ENCODE results near the gene SIAH3.

GRCh38 chr13:45831851-45832250 lies 19.7 kb downstream of the SIAH3 start:
- TF ChIP-seq, protein P1, sequence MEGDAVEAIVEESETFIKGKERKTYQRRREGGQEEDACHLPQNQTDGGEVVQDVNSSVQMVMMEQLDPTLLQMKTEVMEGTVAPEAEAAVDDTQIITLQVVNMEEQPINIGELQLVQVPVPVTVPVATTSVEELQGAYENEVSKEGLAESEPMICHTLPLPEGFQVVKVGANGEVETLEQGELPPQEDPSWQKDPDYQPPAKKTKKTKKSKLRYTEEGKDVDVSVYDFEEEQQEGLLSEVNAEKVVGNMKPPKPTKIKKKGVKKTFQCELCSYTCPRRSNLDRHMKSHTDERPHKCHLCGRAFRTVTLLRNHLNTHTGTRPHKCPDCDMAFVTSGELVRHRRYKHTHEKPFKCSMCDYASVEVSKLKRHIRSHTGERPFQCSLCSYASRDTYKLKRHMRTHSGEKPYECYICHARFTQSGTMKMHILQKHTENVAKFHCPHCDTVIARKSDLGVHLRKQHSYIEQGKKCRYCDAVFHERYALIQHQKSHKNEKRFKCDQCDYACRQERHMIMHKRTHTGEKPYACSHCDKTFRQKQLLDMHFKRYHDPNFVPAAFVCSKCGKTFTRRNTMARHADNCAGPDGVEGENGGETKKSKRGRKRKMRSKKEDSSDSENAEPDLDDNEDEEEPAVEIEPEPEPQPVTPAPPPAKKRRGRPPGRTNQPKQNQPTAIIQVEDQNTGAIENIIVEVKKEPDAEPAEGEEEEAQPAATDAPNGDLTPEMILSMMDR (IDR thresholded peaks at IDR 0.05), result no peak
- no peak for TF ChIP-seq POLR2A (IDR thresholded peaks at IDR 0.05)
